GM23248 (cell line): ENCODE results near the gene TRIM2. TPM values are rescaled to one million over a fixed set of nuclear protein-coding genes. Genes with fewer than 3 reads are reported as not detected.

Experiments used
- DNase-seq: peaks from one replicate; pipeline ENCODE4 v3.0.0-alpha.2; 2015
- H2AFZ ChIP-seq: fragments of 200-600 bp; sonication (generic); 2 replicates; pipeline ENCODE4 v1.6.1; 2016; ENCODE audit warnings: antibody characterized with exemption
- H3F3A ChIP-seq: fragments of 200-600 bp; sonication (generic); 2 replicates; pipeline ENCODE4 v1.6.1; 2016; ENCODE audit warnings: mild to moderate bottlenecking, antibody characterized with exemption, mixed run types; ENCODE audit not compliant: insufficient read depth
- H3K27ac ChIP-seq: fragments of 200-600 bp; sonication (generic); 2 replicates; pipeline ENCODE4 v1.5.1; 2016; ENCODE audit warnings: mild to moderate bottlenecking
- H3K27me3 ChIP-seq: fragments of 200-600 bp; sonication (generic); replicated peaks from 2 replicates; pipeline ENCODE4 v1.6.1; 2016; ENCODE audit warnings: mild to moderate bottlenecking; ENCODE audit not compliant: insufficient read depth
- H3K36me3 ChIP-seq: fragments of 200-600 bp; sonication (generic); 2 replicates; pipeline ENCODE4 v1.6.1; 2016; ENCODE audit warnings: low read depth, mild to moderate bottlenecking
- H3K4me1 ChIP-seq: fragments of 200-600 bp; sonication (generic); 2 replicates; pipeline ENCODE4 v1.6.1; 2016; ENCODE audit warnings: mild to moderate bottlenecking; ENCODE audit not compliant: insufficient read depth
- H3K4me2 ChIP-seq: fragments of 200-600 bp; sonication (generic); one replicate; pipeline ENCODE4 v1.6.1; 2016; ENCODE audit warnings: mild to moderate bottlenecking; ENCODE audit not compliant: unreplicated experiment
- H3K4me3 ChIP-seq: fragments of 200-600 bp; sonication (generic); 2 replicates; pipeline ENCODE4 v1.5.1; 2016; ENCODE audit warnings: mild to moderate bottlenecking
- H3K79me2 ChIP-seq: fragments of 200-600 bp; sonication (generic); 2 replicates; pipeline ENCODE4 v1.6.1; 2016; ENCODE audit warnings: mild to moderate bottlenecking; ENCODE audit not compliant: insufficient read depth
- H3K9ac ChIP-seq: fragments of 200-600 bp; sonication (generic); 2 replicates; pipeline ENCODE4 v1.6.1; 2016; ENCODE audit warnings: mild to moderate bottlenecking
- H3K9me2 ChIP-seq: fragments of 200-600 bp; sonication (generic); 2 replicates; pipeline ENCODE4 v1.6.1; 2016; ENCODE audit warnings: mixed run types, mild to moderate bottlenecking, moderate library complexity; ENCODE audit not compliant: insufficient read depth
- H3K9me3 ChIP-seq: fragments of 200-600 bp; sonication (generic); one replicate; pipeline ENCODE4 v1.6.1; 2017; ENCODE audit warnings: low read depth
- H4K20me1 ChIP-seq: fragments of 200-600 bp; sonication (generic); 2 replicates; pipeline ENCODE4 v1.6.0; 2016; ENCODE audit not compliant: insufficient read depth
- EZH2 ChIP-seq: fragments of 200-600 bp; sonication (generic); IDR thresholded peaks from 2 replicates; pipeline ENCODE4 v1.6.1; 2018; ENCODE audit warnings: antibody characterized with exemption, mild to moderate bottlenecking; ENCODE audit not compliant: insufficient read depth, poor library complexity, severe bottlenecking
- EZH2phosphoT487 ChIP-seq: fragments of 200-600 bp; sonication (generic); IDR thresholded peaks from 2 replicates; pipeline ENCODE4 v1.6.1; 2018; ENCODE audit warnings: antibody characterized with exemption, moderate library complexity, mild to moderate bottlenecking, low read depth; ENCODE audit not compliant: insufficient read depth
- WGBS, 2 experiments: methylation state at CpG; one replicate each; pipeline ENCODE4 v1.1.6; 2015 to 2017; ENCODE audit warnings: low lambda C conversion rate in 2 of 2, low coverage in 1 of 2; ENCODE audit errors: missing lambda C conversion rate in 2 of 2; 5-methylcytosine and 5-hydroxymethylcytosine counted together
- in situ Hi-C: fragments of 300-500 bp; cut with MboI; formaldehyde crosslinking; loops from 2 replicates; pipeline ENCODE4 v1.15.0; 2020
- polyA plus RNA-seq: library from polyadenylated mRNA; unstranded; fragments of >200 nt; fragmentation: Nextera tagmentation; extraction: Ambion mirVana; gene quantifications from 2 replicates; pipeline ENCODE4 v1.2.1, GENCODE V29; 2016
- total RNA-seq: library from RNA; depleted of rRNA; stranded (reverse); fragments of >200 nt; shearing (Covaris generic); gene quantifications from 2 replicates; pipeline ENCODE4 v1.2.3, GENCODE V29; 2014

Gene TRIM2
- total and polyA plus RNA-seq, 2 experiments from 2014 or later, result 12.3 to 26.4 TPM

GRCh38 chr4:153346563-153346962 is 142.3 kb downstream of the TRIM2 start:
- no peak overlapping the region for H3K4me2 ChIP-seq
- H3F3A ChIP-seq, result peaks cover 5% of the 10 kb centered on the region; the same call in 1 of the 2 replicates
- no peaks in the 10 kb centered on the region for H3K27me3 ChIP-seq
- no peaks in the 10 kb centered on the region for H4K20me1 ChIP-seq
- no peak for DNase-seq
- H3K9me3 ChIP-seq, result no peaks in the 10 kb centered on the region
- no peak overlapping the region for H3K27ac ChIP-seq
- no peak overlapping the region for H3K4me3 ChIP-seq
- TF ChIP-seq EZH2 (no peak), EZH2phosphoT487 (no peak)
- H3K4me1 ChIP-seq, result peaks cover 11% of the 10 kb centered on the region
- H3K9me2 ChIP-seq, result no peaks in the 10 kb centered on the region
- no peaks in the 10 kb centered on the region for H3K36me3 ChIP-seq
- H2AFZ ChIP-seq, result 0 out of 2 replicates have a peak overlapping the region, but pooled peaks have one; percentile 2
- WGBS, 2 experiments, result 97 to 98% methylated on average over 5 of the region's 5 CpGs
- no peaks in the 10 kb centered on the region for H3K79me2 ChIP-seq
- no peak overlapping the region for H3K9ac ChIP-seq
- in situ Hi-C loops, result loop anchor here (25.0 kb wide), 1 partner anchor 416 kb away; the partner anchor contains the start of gene RNF175

- Histone ChIP-seq H3K9ac (no peak overlapping the region), H3K4me2 (no peak overlapping the region), H4K20me1 (no peaks in the 10 kb centered on the region), H3K27ac (no peak overlapping the region), H3K9me2 (no peaks in the 10 kb centered on the region), H3K79me2 (no peaks in the 10 kb centered on the region), H3K9me3 (no peaks in the 10 kb centered on the region), H3K36me3 (no peaks in the 10 kb centered on the region), H3K27me3 (no peaks in the 10 kb centered on the region), H3K4me1 (peaks cover 6% of the 10 kb centered on the region), H3F3A (no peaks in the 10 kb centered on the region), H3K4me3 (no peak overlapping the region), H2AFZ (no peak overlapping the region)
- in situ Hi-C loops, result loop anchor here (25.0 kb wide), 1 partner anchor 415 kb away; the partner anchor contains the start of gene RNF175
- no peak for DNase-seq
- no peak for TF ChIP-seq EZH2phosphoT487
- TF ChIP-seq EZH2, result no peak
Observed at GRCh38 chr4:153347117-153347516, 142.9 kb downstream of the TRIM2 start.

- Histone ChIP-seq H3K4me1 (peaks cover 4% of the 10 kb centered on the region; the same call in 1 of the 2 replicates), H2AFZ (no peak overlapping the region), H3K9me2 (no peaks in the 10 kb centered on the region), H3K9me3 (no peaks in the 10 kb centered on the region), H3K27ac (no peak overlapping the region), H3K27me3 (no peaks in the 10 kb centered on the region), H3F3A (no peaks in the 10 kb centered on the region), H3K36me3 (no peaks in the 10 kb centered on the region), H3K9ac (no peak overlapping the region), H4K20me1 (no peaks in the 10 kb centered on the region), H3K4me2 (no peak overlapping the region), H3K79me2 (no peaks in the 10 kb centered on the region), H3K4me3 (no peak overlapping the region)
- WGBS, 2 experiments, result 82 to 83% methylated on average over 4 of the region's 4 CpGs
- no peak for DNase-seq
- no peak for TF ChIP-seq EZH2
- no peak for TF ChIP-seq EZH2phosphoT487
- in situ Hi-C loops, result loop anchor here (25.0 kb wide), 1 partner anchor 414 kb away; the partner anchor contains the start of gene RNF175
Observed at GRCh38 chr4:153348006-153348405, 143.8 kb downstream of the TRIM2 start.

- no peaks in the 10 kb centered on the region for H3K79me2 ChIP-seq
- H3K9me3 ChIP-seq, result no peaks in the 10 kb centered on the region
- H3K27me3 ChIP-seq, result no peaks in the 10 kb centered on the region
- H3K9ac ChIP-seq, result no peak overlapping the region
- no peak for DNase-seq
- H3K4me3 ChIP-seq, result no peak overlapping the region
- H4K20me1 ChIP-seq, result no peaks in the 10 kb centered on the region
- no peak overlapping the region for H2AFZ ChIP-seq
- peaks cover 4% of the 10 kb centered on the region; the same call in 1 of the 2 replicates for H3K4me1 ChIP-seq
- H3K9me2 ChIP-seq, result no peaks in the 10 kb centered on the region
- no peak overlapping the region for H3K27ac ChIP-seq
- no peaks in the 10 kb centered on the region for H3K36me3 ChIP-seq
- TF ChIP-seq EZH2, result no peak
- no peak for TF ChIP-seq EZH2phosphoT487
- WGBS, 2 experiments, result 90 to 95% methylated on average over 1 of the region's 1 CpG
- H3K4me2 ChIP-seq, result no peak overlapping the region
- in situ Hi-C loops, result loop anchor here (25.0 kb wide), 1 partner anchor 413 kb away; the partner anchor contains the start of gene RNF175
- no peaks in the 10 kb centered on the region for H3F3A ChIP-seq
Observed at GRCh38 chr4:153349206-153349805, 145.1 kb downstream of the TRIM2 start.
